Measurements from ENCODE around the gene ATP9B. TPM values are rescaled to one million over a fixed set of nuclear protein-coding genes. Genes with fewer than 3 reads are reported as not detected.

ATP9B gene
- total RNA-seq, 1 experiment from 2014 or later, result 20.9 TPM

DNA sequence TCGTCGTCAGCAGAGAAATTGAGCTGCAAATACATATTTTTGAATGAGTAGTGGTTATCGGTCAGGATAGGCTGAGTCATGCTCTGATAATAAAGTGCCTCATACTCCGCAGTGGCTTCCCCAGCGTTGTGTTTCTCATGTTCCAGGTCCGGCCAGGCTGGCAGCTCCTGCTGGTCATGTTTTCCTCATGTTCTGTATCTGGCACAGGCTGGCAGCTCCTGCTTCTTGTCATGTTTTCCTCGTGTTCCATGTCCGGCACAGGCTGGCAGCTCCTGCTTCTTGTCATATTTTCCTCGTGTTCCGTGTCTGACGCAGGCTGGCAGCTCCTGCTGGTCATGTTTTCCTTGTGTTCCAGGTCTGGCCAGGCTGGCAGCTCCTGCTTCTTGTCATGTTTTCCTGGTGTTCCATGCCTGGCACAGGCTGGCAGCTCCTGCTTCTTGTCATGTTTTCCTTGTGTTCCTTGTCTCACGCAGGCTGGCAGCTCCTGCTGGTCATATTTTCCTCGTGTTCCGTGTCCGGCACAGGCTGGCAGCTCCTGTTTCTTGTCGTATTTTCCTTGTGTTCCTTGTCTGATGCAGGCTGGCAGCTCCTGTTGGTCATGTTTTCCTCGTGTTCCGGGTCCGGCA, 148.9 kb downstream of the ATP9B start:
- no peak for TF ChIP-seq CTCF (conservative IDR thresholded peaks at IDR 0.05)
- peak overlapping the region in 1 of 3 experiments; percentile 64; a peak in 1 of 7 replicates for H3K27ac Mint-ChIP-seq

More for the DNA sequence above, 148.9 kb downstream of the ATP9B start:
- Histone ChIP-seq H2BK15ac (ENCODE audit: low read depth, low read length) (no peak overlapping the region), H2AFZ (ENCODE audit: low read length) (no peak overlapping the region), H3K4ac (ENCODE audit: low read depth, low read length) (no peak overlapping the region), H3K23ac (ENCODE audit: insufficient read length, low read depth, low read length) (no peak overlapping the region), H2BK20ac (ENCODE audit: low read depth, low read length, poor library complexity, severe bottlenecking) (no peak overlapping the region), H3K18ac (ENCODE audit: insufficient read length, low read depth, low read length) (no peak overlapping the region), H3K4me1 (ENCODE audit: insufficient read depth, low read length) (no peaks in the 10 kb centered on the region), H4K20me1 (ENCODE audit: control insufficient read depth, insufficient read depth, insufficient read length) (no peaks in the 10 kb centered on the region), H4K8ac (replicated peaks; ENCODE audit: insufficient read length, low read depth, low read length) (no peak overlapping the region), H3K9me3 (ENCODE audit: control insufficient read depth, low read depth, low read length) (no peaks in the 10 kb centered on the region), H3K79me2 (ENCODE audit: insufficient read depth, low read length) (no peaks in the 10 kb centered on the region), H3K27me3 (ENCODE audit: insufficient read depth, low read length) (no peaks in the 10 kb centered on the region), H2BK120ac (ENCODE audit: low read depth, low read length, poor library complexity, severe bottlenecking) (no peak overlapping the region), H3K14ac (ENCODE audit: insufficient read depth, low read length) (no peak overlapping the region), H3K23me2 (ENCODE audit: insufficient read length, low read depth, low read length, poor library complexity, severe bottlenecking) (no peaks in the 10 kb centered on the region), H3K56ac (ENCODE audit: insufficient read length, low read depth, low read length) (no peak overlapping the region), H3T11ph (ENCODE audit: low read length) (no peak overlapping the region), H2AK5ac (ENCODE audit: insufficient read length, low read length) (no peak overlapping the region), H2BK12ac (ENCODE audit: insufficient read length, low read depth, low read length) (no peak overlapping the region), H3K27ac (ENCODE audit: insufficient read length, low read depth, low read length) (no peak overlapping the region), H3K79me1 (ENCODE audit: insufficient read depth, low read depth, low read length, poor library complexity, severe bottlenecking) (no peaks in the 10 kb centered on the region), H3K4me2 (ENCODE audit: insufficient read depth, insufficient read length, low read length) (no peak overlapping the region), H2BK5ac (ENCODE audit: insufficient read length, low read length) (no peak overlapping the region), H4K5ac (ENCODE audit: insufficient read length, low read depth, low read length) (no peak overlapping the region), H3K9ac (ENCODE audit: extremely low read depth, insufficient read length, low read length) (no peak overlapping the region), H4K91ac (ENCODE audit: insufficient read length, low read depth, low read length) (no peak overlapping the region)
- no CpG with 5 or more reads among the region's 19 CpGs for WGBS (ENCODE audit: extremely low coverage, insufficient read length, low lambda C conversion rate)
- Mint-ChIP-seq H3K36me3 (ENCODE audit: insufficient read depth in 1 of 3, low read depth in 3 of 3) (peaks cover 4 to 5% (median 5%) of the 10 kb centered on the region in 3 experiments; a peak in 6 of 7 replicates), H3K4me1 (no peaks in the 10 kb centered on the region), H3K27me3 (ENCODE audit: low read depth) (no peaks in the 10 kb centered on the region), H3K4me3 (no peak overlapping the region), H3K9me3 (no peaks in the 10 kb centered on the region)
- no peak for DNase-seq
